RKO (cell line): ENCODE results near the gene TNFRSF1B.

ENCODE experiments used
- DNase-seq: peaks from one replicate; pipeline ENCODE4 v3.0.0-alpha.2; 2016; ENCODE audit warnings: low spot score

TNFRSF1B gene

DNA sequence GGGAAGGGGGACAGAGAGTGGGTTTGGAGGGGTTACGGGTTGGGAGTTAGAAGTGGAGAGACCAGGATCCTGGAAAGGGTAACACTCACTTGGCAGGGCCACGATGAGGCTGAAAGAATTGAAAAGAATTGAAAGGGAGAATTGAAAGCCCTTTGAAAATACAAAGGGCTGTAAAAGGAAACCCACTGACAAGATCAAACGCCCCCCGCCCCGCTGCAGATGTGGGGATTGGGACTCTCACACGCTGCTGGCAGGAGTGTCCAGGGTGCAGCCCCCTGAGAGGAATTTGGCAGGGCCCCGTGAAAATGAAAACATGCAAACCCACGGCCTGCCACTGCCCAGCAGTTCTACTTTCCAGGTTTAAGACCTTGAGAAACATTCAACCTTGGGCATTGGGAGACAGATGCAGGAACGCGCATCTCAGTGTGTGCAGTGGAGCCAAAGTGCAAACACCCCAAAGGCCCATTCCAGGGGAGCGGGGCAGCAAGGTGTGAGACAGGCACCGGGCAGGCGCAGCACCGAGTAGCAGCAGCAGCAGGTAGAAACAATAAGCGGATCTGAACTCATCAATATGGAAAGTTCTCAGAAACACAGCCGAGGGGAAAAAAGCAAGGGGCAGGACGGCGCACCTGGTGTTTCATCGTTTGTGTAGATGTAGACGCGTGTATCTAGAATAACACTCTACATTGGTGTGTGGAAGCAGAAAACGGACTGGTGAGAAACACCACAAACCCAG, 8.3 kb upstream of the TNFRSF1B start:
- DNase-seq = no peak

DNA sequence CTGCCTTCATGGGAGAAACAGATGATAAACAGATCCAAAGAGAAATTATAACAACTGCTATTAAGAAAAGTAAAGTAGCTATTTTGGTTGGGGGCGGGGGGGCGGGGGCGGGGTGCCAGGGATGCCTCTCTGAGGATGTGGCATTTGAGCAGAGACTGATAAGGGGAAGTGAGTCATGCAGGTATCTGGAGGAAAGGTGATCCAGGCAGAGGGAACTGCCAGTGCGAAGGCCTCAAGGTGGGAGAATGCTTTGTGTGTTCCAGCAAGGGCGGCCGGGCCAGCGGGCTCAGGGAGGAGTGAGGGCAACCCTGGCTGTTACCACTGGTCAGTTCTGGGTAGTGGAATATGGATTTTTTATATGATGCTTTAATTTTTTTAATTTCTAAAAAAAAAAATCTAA, 7.0 kb upstream of the TNFRSF1B start:
- no peak for DNase-seq

DNA sequence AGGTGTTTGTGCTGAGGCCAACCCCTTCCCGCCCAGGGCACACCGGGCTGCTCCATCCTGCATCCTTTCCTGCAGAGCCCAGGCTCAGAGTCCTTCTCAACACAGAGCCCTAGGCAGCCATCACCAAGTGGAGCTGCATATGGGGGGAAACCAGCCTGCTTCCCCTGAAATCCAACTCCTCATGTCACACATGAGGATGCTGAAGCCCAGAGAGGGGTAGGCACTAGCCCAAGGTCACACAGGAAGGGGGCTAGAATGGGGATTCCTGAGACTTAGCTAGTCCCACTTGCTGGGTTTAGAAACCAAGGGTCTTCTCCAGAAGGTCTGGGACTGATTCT, 5.5 kb upstream of the TNFRSF1B start:
- no peak for DNase-seq

DNA sequence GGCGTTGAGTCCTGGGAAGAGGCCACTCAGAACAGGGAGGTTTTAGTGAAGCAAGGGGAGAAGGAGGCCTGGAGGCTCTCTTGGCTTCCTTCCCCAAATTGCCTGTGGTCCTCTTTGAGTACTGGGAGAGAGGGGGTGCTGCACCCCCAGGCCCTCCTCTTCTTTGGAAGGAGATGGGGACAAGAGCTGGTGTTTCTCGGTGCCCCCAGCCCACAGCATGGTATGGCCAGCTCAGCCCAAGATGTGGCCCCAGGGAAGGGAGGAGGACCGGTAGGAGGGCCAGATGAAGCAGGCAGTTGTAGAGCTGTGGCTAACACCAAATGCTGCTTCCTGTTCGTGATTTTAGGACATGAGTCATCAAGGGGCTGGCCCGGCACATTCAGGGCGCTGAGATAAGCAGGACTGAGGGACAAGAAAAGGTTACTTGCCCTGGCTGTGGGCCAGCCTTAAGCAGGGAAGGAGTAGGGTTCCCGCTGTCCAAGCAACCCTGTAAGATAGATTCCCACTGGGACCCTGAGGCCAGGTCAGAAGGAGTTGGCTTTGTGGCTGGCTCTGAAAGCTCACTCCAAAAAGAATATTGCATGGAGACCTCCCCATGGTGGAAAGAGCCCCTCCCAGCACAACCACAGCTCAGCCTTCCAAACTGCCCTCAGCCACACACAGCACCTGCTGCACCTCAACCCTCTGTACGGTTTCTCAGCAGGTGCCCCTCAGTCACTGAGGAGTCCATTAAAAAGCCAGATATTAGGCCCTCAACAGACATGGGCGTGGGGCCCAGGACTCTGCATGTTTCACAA, 4.9 kb upstream of the TNFRSF1B start:
- peak; percentile 81 for DNase-seq

DNA sequence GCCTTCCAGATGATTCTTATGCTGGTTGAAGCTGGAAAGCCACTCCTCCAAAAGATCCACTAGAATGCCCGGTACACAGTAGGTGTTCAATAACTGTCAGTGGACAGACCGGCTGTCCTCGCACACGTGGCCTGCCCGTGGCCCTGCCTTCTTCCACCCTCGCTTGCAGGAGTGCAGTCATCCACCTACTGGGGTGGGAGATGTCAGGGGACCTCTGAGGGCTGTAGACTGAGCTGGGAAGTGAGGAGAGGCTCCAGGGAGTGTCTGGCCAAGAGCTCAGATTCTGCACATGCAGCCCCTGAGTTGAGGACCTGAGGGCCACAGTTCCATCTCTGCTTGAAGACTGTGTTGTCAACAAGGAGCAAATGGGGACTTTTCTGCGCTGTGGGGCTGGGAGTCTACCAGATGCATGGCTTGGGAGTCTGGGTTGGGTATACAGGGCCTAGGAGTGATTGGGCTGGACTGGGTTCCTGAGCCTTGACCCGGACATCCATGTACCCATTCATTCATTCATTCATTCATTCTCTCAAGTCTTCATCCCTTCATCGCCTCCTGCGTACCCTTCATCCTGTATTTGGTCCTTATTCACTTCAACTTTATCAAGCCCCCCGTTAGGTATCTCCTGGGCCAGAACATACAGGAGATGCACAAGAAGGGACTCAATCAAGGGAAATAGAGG, 4.2 kb upstream of the TNFRSF1B start:
- DNase-seq = no peak

DNA sequence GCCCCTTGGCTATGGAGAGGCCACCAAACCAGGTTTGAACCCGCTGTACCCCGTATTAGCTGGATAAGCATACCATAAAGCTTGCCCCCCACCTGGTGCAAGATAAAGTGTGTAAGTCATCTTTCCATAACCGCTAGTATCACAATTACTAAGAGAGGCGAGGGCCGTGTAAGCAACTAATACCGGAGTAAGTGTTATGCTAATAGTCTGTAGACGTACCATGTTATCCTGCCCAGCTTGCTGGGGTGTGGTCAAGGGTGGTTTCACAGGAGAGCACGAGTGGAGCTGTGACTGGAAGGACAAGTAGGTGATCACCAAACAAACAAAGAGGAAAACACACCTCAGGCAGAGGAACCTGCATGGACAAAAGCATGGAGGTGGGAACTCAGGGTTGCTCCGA, 3.6 kb upstream of the TNFRSF1B start:
- DNase-seq = no peak

DNA sequence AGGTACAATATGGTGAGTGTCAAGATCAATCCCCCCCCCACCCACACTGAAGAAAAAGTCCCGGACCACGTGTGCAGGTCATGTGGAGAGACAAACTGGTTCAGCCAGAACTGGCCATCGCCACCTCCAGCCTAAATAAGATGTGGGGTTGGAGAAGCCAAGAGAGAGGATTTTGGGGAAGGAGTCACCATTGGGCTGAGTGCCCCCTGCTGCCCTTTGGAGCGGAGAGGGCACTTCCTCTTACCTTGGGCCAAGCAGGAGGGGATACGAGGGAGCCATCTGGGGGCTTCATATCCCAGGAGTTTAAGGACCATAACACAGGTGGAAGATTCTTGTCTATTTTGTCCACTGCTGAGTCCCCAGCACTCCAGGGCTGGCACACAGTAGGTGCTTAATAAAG, 2.6 kb upstream of the TNFRSF1B start:
- DNase-seq = no peak

DNA sequence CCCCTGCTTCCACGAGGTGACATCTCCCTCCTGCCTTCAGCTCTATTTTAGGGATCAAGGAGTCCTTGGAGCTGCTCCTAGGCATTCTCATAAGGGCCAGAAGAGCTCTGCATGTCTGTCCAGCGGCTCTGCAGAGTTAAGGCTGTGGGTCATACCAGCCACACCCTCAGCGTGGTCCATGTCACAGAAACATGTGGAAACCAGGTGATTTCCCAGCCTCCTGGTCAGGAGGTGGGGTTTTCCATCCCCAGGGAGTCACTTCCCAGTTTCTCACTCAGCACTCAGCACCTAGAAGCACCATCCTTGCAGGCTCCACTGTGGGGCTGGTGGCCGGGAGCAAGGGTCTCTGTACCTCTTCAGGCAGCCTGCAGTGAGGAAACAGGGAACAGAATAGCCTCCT, 1.4 kb upstream of the TNFRSF1B start:
- no peak for DNase-seq

DNA sequence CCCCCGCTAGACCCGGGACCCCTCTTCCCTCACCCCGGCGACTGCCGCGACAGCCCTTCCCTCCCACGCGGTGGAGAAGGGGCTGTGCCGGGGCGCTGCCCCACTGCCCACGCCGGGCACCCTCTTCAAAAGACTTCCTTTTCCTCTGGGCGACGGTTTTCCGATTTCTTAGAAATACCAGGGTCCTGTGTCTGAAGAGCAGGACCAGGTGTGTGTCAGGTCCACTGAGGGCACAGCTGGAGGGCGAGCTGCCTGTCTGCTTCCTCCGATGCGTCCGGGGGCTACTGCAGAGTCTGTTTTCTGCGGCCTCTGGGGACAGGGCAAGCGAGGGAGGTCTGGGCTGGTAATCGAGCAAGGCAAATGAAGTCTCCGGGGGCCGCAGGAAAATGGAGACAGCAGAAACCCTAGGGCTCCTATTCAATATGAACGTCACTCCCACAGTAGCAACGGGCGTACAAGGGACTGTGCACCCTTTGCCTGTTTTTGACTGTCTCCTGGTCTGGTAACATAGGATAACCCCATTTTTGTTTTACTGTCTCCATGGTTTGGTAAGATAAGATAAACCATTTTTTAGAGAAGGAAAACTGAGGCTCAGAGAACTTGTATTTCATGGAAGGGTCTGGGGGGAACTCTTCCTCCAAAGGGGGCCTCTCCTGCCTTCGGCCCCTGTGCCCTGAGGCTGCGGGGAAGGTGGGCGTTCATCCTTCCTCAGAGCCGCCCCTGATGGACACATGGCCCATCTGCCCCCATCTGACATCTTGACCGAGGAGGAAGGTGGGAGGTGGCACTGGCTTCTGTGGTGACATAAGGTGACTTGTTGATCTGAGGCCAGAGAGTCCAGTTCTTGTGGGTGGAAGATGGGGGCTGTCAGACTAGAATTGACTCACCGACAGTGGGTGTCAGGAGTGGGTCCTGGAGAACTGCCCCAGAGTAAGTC, 970 bp downstream of the TNFRSF1B start:
- no peak for DNase-seq

DNA sequence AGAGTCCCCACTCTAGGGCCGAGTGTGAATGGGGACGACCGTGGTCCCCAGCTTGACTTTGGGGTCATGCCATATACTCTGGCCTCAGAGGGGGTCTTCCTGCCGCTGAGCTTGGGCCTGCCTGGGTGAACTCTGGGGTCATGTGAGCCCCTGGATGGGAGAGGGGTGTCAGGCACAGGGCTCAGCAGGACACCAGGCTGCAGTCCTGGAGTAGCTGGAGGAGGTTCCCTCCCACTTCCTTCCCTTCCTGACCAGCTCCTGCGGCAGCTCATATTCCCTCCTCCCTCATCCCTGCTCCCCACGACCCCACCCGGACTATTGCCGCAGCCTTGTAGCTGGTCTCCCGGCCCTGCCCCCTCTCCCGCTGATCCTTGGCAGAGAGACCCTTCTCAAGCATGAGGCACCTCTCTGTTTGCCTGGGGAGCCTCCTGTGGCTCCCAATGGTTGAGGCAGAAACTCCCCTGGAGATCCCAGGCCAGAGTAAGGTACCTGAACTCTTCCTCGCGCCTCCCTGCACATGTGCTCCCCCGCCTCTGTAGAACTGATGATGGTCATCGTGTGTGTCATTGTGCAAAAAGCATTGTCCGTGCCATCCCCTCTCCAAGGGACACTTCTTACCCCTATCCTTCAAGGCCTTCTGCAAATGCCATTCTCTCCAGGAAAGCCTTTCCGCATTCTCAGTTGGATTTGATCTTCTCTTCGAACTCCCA, 1.8 kb downstream of the TNFRSF1B start:
- no peak for DNase-seq

DNA sequence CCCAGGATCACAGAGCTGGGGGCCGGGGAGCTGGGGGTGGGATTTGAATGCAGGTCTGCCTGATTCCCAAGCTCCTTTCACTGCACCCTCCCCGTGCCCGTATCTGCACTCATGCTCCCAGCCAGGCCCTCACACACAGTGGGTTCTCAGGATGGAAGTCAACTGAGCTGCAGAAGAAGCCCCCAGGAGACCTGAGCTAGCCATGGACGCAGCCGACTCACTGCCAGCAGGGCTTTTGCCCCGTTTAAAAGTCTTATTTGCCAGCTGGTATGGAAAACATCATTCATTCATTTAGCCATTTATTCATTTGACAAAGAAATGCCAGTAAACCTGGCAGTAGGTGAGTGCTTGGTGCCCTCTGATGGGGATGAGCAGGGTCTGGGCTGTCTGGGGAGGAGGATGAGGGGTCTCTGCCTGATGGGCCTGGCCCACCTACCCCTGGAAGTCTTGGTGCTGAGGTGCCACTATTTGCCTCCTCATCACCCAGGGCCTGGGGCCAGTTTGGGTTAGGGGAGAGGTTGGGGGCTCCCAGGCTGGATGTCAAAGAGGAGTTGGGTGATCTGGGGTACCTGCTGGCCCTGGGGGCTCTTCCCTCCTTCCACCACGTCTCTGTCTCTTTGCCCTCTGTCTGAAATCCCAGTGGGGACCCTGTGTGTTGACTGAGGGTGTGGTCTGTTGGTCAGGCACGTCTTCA, 2.8 kb downstream of the TNFRSF1B start:
- no peak for DNase-seq

DNA sequence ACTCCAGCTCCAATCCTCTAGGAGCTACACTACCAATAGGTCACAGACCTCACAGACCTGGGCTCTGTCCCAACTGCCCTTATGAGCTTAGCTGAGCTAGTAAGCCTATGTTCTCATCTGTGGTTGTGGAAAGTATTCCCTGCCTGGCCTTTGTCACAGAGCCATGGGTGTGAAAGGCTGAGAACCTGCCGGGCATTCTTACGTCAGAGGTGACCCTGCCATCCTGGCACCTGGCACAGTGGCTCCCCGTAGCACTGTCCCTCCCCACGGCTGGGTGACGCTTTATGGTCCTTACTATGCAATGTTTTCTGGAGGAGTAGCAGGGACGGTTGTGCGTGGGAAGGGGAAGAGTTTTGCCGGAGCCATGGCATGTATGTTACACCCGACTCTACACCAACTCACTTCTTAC, 3.5 kb downstream of the TNFRSF1B start:
- DNase-seq = no peak

DNA sequence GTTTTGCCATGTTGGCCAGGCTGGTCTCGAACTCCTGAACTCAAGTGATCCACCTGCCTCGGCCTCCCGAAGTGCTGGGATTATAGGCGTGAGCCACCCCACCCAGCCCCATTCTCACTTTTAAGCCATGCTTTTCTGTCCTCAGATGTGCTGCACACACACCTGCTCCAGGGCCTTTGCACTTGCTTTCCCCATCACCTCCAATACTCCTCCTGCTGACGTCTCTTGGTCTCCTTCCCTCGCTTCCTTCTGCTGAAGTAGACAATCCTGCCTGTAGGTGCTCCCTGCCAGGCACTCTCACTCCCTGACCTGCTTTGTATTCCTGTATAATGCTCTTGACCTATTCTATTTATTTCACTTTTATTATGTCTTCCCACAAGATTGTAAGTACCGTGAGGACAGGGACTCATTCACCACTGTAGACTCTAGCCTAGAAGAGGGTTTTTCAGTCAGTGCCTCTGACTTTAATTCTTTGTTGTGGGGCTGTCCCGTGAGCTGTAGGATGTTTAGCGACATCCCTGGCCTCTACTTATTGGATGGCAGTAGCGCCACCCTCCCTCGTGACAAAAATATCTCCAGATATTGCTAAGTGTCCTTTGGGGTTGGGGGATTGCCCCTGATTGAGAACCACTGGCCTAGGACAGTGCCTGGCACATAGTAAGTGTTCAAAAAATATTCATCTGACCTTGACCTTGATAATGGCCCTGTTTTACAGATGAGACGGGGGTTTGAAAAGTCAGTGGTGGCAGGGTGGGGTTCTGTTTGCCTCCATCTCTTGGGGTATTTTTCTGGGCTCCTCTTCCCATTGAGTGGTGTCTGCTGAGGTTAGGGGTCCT, 4.6 kb downstream of the TNFRSF1B start:
- DNase-seq = no peak

DNA sequence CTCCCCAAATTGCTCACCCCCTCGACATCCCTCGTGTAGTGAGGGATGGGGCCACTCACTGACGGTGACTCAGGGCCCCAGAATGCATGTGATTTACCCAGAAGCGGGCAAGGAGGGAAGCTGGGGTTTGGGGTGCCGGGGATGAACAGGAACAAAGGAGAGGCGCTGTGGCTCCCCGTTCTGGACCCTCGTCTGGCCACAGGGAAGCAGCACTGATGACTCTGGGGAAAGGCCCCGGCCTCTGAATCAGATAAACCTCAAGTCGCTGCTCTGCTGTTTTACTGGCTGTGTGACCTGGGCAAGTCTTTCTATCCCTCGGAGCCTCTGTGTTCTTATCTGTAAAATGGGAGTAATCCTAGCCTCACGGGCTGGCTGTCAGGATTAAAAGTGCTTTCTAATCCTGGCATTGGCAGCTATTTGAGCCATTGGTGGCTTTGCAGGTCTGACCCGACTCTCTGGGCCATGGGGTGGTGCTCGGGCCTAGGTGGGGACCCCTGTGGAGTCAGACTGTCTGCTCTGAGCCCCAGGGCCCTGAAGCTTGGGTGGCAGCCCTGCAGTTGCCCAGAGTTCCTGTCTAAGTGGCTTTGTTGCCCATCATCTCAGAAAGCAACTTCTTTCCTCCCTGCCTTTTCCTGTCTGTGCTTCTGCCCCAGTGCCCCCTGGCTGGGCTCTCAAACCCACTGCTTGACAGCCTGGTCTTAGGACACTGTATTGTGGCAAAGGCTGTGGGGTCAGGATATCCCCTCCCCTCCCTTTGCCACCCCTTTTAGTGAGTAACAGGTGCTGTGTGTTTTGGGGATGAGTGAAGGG, 5.5 kb downstream of the TNFRSF1B start:
- DNase-seq = no peak

DNA sequence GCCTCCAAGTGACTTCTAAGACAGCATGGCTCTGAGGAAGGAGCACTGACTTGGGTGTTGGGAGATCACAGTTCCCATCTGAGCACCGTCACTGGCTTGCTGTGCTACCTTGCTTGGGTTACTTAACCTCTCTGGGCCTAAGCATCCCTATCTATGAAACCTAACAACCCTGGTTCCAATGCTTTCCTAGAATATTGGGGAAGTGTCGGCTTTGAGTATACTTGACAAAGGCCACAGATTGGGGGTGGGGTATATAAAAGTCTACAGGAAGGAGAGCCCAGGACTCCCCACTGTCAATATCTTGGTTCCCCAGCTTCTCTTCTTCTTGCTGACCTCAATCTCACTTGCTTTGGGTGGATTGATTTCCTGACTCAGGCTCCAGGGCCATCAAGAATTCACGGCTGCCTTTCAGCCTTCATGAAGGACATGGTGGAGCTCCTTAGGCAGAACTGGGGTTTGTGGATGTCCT, 6.3 kb downstream of the TNFRSF1B start:
- DNase-seq = no peak

DNA sequence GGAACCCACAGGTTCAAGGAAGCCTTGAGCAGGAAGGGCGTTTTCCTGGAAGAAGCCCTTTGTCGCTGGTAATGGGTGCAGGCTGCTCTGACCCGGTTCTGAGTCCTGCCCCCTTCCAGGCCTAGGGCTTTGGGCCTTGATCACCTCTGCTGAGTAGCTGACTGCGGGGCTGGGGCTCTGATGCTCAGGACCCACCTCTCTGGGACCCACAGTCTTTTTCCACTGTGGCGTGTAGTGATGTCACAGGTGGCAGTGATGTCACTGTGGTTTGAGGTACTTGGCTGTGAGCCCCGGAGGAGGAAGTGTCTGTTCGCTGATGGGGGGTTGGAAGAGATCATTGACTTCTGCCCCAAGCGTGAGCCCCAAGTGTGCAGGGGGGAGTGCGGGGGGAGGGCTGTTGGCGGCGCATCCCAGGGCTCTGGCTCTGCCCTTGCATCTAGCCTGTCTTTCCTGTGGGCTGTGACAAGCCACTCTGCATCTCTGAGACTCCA, 6.9 kb downstream of the TNFRSF1B start:
- no peak for DNase-seq

DNA sequence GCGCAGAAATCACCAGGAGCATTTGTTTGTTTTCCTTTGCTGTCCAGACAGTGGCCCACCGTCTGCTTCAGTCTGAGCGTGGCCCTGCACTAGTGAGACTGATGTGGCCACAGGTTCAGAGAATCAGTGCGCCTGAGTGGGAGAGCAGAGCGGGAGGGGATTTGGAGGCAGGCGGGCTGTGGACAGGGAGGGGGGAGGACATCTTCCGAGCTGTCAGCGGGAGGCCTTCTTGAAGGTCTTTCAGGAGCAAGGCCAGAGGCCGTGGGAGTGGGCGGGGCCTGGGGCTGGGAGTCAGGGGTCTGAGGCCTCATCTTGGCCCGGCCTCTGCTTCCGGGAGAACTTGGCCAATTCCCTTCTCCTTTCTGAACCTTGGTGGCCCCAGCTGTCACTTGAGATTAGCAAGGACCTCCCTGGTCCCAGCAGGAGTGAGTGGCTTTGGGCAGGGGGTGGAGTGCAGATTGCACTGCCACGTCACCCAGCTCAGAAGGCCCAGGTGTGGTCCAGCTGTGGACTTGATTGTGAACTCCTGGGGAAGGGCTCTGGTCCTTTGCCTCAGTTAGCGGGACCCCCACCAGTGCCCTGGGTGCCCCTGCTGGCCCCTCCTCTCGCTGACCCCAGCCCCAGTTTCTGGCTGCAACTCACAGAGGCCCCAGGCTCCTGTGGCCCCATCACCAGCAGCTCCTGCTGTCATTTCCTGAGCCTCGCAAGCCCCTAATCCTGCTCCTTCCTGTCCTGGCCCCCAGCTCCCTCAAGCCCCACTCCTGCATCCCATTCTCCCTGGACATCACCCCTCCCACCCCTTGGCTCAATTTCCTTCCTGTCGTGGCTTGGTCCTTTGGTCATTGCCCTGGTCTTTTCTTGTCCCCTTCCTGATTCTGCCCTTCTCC, 8.4 kb downstream of the TNFRSF1B start:
- no peak for DNase-seq
